H1 (cell line): ENCODE results near the gene PHTF1. TPM values are rescaled to one million over a fixed set of nuclear protein-coding genes. Genes with fewer than 3 reads are reported as not detected.

Source experiments
- GABPA ChIP-seq: IDR thresholded peaks from 2 replicates; pipeline ENCODE4 v1.6.1; 2011; ENCODE audit warnings: mild to moderate bottlenecking, low read length, moderate library complexity, borderline replicate concordance; ENCODE audit not compliant: insufficient read depth
- GTF2F1 ChIP-seq: IDR thresholded peaks from 2 replicates; pipeline ENCODE4 v1.6.1; 2012; ENCODE audit warnings: low read depth, low read length, improper control_type of control experiment, borderline replicate concordance
- RAD21 ChIP-seq, 2 experiments: IDR thresholded peaks in 1 of 2; conservative IDR thresholded peaks in 1 of 2; 2 replicates each; pipeline ENCODE4 v1.6.1; 2011; ENCODE audit warnings: low read depth in 2 of 2, low read length in 2 of 2, improper control_type of control experiment in 1 of 2, inconsistent platforms in 1 of 2, mild to moderate bottlenecking in 1 of 2, moderate library complexity in 1 of 2
- RNF2 ChIP-seq: fragments of 200-900, 300-1000 bp; sonication (generic); IDR thresholded peaks from 2 replicates; pipeline ENCODE4 v1.7.1; 2016; ENCODE audit warnings: borderline replicate concordance, low read depth, mild to moderate bottlenecking, antibody characterized with exemption, low read length; ENCODE audit not compliant: poor library complexity, severe bottlenecking; ENCODE audit errors: missing control alignments
- RXRA ChIP-seq: IDR thresholded peaks from 2 replicates; pipeline ENCODE4 v1.6.1; 2011; ENCODE audit warnings: low read depth, mild to moderate bottlenecking, low read length, moderate library complexity; ENCODE audit not compliant: insufficient read depth
- SP1 ChIP-seq: IDR thresholded peaks from 2 replicates; pipeline ENCODE4 v1.6.1; 2011; ENCODE audit warnings: low read depth, low read length
- TEAD4 ChIP-seq: IDR thresholded peaks from 2 replicates; pipeline ENCODE4 v1.6.1; 2012; ENCODE audit warnings: low read depth, low read length, inconsistent platforms, mixed read lengths
- polyA plus RNA-seq, 7 experiments: library from polyadenylated mRNA; depleted of rRNA in 3 of 7; stranded (reverse) in 5 of 7; unstranded in 2 of 7; fragments of >200 nt in 5 of 7; fragments of 200-250 nt in 2 of 7; gene quantifications; 1 replicate in 5 of 7; 2 replicates in 1 of 7; 4 replicates in 1 of 7; pipeline versions ENCODE4 v1.2.1 to v1.2.3, GENCODE V29; 2011 to 2013; ENCODE audit warnings: missing spikeins in 2 of 7, mixed read lengths in 2 of 7
- total RNA-seq: library from RNA; stranded (reverse); fragmentation: NEBNext Ultra II Directional; extraction: Animal tissue kit (Norgen Biotek cat#: 25700); gene quantifications from 2 replicates; pipeline ENCODE4 v1.2.1, GENCODE V29; 2021
- TF ChIP-seq, protein P1 (sequence below): fragments of 300-600 bp; sonication (generic); IDR thresholded peaks from 2 replicates; pipeline ENCODE4 v1.7.1; 2012; ENCODE audit warnings: low read length, moderate library complexity, mild to moderate bottlenecking, inconsistent platforms; ENCODE audit not compliant: insufficient replicate concordance

PHTF1 gene
- total and polyA plus RNA-seq, 2 of the 8 experiments (the other 6 are each of a cell fraction or from before 2014, with no cell fraction given), result 9.1 to 26.9 TPM

DNA sequence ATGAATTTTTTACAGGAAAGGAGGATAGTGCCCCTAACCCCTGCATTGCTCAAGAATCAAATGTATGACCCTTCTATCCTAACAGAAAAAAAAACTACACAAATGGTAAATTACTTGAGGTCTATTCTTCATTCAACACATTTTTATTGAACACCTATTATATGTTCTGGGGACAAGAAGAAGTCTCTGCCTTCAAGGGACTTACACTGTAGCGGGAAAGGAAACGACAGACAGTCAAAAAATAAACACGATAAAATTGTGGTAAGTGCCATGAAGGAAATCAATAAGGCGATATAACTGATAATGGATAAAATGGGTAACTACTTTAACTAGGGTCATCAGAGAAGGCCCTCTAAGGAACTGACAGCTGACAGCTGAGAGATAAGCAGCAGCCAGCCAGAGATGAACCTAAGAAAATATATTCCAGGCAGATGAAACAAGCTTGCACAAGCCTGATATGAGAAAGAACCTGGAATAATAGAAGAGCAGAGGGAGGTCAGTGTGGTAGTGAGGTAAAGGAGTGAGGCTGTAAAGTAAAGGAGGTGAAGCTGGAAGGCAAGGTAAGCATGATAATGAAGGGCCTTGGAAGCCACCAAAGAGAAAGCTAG lies 66.4 kb downstream of the PHTF1 start (continued):
- TF ChIP-seq, protein P1, sequence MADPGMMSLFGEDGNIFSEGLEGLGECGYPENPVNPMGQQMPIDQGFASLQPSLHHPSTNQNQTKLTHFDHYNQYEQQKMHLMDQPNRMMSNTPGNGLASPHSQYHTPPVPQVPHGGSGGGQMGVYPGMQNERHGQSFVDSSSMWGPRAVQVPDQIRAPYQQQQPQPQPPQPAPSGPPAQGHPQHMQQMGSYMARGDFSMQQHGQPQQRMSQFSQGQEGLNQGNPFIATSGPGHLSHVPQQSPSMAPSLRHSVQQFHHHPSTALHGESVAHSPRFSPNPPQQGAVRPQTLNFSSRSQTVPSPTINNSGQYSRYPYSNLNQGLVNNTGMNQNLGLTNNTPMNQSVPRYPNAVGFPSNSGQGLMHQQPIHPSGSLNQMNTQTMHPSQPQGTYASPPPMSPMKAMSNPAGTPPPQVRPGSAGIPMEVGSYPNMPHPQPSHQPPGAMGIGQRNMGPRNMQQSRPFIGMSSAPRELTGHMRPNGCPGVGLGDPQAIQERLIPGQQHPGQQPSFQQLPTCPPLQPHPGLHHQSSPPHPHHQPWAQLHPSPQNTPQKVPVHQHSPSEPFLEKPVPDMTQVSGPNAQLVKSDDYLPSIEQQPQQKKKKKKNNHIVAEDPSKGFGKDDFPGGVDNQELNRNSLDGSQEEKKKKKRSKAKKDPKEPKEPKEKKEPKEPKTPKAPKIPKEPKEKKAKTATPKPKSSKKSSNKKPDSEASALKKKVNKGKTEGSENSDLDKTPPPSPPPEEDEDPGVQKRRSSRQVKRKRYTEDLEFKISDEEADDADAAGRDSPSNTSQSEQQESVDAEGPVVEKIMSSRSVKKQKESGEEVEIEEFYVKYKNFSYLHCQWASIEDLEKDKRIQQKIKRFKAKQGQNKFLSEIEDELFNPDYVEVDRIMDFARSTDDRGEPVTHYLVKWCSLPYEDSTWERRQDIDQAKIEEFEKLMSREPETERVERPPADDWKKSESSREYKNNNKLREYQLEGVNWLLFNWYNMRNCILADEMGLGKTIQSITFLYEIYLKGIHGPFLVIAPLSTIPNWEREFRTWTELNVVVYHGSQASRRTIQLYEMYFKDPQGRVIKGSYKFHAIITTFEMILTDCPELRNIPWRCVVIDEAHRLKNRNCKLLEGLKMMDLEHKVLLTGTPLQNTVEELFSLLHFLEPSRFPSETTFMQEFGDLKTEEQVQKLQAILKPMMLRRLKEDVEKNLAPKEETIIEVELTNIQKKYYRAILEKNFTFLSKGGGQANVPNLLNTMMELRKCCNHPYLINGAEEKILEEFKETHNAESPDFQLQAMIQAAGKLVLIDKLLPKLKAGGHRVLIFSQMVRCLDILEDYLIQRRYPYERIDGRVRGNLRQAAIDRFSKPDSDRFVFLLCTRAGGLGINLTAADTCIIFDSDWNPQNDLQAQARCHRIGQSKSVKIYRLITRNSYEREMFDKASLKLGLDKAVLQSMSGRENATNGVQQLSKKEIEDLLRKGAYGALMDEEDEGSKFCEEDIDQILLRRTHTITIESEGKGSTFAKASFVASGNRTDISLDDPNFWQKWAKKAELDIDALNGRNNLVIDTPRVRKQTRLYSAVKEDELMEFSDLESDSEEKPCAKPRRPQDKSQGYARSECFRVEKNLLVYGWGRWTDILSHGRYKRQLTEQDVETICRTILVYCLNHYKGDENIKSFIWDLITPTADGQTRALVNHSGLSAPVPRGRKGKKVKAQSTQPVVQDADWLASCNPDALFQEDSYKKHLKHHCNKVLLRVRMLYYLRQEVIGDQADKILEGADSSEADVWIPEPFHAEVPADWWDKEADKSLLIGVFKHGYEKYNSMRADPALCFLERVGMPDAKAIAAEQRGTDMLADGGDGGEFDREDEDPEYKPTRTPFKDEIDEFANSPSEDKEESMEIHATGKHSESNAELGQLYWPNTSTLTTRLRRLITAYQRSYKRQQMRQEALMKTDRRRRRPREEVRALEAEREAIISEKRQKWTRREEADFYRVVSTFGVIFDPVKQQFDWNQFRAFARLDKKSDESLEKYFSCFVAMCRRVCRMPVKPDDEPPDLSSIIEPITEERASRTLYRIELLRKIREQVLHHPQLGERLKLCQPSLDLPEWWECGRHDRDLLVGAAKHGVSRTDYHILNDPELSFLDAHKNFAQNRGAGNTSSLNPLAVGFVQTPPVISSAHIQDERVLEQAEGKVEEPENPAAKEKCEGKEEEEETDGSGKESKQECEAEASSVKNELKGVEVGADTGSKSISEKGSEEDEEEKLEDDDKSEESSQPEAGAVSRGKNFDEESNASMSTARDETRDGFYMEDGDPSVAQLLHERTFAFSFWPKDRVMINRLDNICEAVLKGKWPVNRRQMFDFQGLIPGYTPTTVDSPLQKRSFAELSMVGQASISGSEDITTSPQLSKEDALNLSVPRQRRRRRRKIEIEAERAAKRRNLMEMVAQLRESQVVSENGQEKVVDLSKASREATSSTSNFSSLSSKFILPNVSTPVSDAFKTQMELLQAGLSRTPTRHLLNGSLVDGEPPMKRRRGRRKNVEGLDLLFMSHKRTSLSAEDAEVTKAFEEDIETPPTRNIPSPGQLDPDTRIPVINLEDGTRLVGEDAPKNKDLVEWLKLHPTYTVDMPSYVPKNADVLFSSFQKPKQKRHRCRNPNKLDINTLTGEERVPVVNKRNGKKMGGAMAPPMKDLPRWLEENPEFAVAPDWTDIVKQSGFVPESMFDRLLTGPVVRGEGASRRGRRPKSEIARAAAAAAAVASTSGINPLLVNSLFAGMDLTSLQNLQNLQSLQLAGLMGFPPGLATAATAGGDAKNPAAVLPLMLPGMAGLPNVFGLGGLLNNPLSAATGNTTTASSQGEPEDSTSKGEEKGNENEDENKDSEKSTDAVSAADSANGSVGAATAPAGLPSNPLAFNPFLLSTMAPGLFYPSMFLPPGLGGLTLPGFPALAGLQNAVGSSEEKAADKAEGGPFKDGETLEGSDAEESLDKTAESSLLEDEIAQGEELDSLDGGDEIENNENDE, result no peak
- TF ChIP-seq RAD21 (IDR thresholded peaks at IDR 0.05 in 1 of 2, conservative IDR thresholded peaks at IDR 0.05 in 1 of 2; ENCODE audit: low read depth in 2 of 2, low read length in 2 of 2) (no peak), RXRA (no peak), GTF2F1 (no peak), TEAD4 (no peak), GABPA (no peak), RNF2 (no peak), SP1 (no peak)
